ENCODE results near the gene SUPT20HL2. TPM values are rescaled to one million over a fixed set of nuclear protein-coding genes. Genes with fewer than 3 reads are reported as not detected.
"Not testable (repeated sequence)": the region's sequence is repeated elsewhere in the genome, so short reads cannot be mapped to it uniquely, and the experiment has no call there.

Gene SUPT20HL2
- total RNA-seq, 4 donors from 2014 or later, result not detected

DNA sequence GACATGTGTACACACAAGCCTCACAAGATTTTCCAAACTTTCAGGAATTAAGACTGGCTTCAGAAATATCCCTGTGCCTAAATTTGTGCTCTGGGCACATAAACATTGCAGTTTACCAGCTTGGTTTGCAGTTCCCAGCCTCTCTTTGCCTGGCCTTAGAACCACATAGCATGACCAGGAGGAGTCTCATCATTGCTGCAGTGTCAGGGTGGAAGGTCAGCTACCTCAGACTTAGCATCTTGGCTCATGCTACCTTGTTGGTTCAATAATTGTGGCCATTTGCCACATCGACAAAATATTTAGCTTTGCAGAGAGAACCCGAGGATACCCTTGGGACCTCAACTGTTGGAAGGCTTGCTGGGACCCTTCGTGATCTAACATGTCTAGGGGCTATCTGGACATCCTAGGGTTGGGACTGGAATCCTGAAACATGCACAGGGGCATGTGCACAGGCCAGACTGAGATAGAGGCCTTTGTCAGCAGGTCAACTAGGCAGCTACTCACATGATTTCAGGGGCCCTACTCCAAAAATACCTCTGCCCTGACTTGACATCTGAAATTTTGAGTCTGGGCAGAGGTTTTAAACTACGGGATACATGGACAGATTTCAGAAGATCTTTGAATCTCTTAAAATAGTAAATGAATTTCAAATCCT, 8.0 kb upstream of the SUPT20HL2 start:
- Histone ChIP-seq H3K27me3 (peaks cover 0 to 5% of the 10 kb centered on the region in 2 donors), H3K9me3 (no peaks in the 10 kb centered on the region), H3K36me3 (no peaks in the 10 kb centered on the region), H3K4me3 (no peak overlapping the region), H3K4me1 (no peaks in the 10 kb centered on the region), H3K27ac (no peak overlapping the region)
- WGBS, 2 donors, result 68 to 86% methylated on average over 2 to 4 of the region's 4 CpGs
- TF ChIP-seq EP300 (IDR thresholded peaks at IDR 0.05) (no peak), POLR2A (IDR thresholded peaks at IDR 0.05) (no peak)
- TF ChIP-seq, protein P1, sequence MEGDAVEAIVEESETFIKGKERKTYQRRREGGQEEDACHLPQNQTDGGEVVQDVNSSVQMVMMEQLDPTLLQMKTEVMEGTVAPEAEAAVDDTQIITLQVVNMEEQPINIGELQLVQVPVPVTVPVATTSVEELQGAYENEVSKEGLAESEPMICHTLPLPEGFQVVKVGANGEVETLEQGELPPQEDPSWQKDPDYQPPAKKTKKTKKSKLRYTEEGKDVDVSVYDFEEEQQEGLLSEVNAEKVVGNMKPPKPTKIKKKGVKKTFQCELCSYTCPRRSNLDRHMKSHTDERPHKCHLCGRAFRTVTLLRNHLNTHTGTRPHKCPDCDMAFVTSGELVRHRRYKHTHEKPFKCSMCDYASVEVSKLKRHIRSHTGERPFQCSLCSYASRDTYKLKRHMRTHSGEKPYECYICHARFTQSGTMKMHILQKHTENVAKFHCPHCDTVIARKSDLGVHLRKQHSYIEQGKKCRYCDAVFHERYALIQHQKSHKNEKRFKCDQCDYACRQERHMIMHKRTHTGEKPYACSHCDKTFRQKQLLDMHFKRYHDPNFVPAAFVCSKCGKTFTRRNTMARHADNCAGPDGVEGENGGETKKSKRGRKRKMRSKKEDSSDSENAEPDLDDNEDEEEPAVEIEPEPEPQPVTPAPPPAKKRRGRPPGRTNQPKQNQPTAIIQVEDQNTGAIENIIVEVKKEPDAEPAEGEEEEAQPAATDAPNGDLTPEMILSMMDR (IDR thresholded peaks at IDR 0.05), result no peak
- DNase-seq (ENCODE audit: low spot score in 2 of 2), result no peak

DNA sequence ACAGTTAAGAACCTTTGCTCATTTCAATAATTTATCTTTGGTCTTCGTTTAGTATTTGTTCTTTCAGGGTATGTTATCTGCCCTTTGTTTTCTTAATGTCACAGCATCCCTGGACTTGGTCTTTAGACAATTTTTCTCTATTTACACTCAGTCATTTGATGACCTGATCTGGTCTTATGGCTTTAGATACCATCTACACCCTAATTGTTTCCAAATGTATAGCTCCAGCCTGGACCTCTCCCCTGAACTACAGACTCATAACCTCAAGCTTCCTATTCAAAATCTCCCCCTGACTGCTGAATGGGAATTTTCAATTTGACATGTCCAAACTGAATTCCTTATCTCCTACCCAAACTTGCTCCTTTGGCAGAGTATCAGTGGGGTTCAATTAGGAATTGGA, 3.7 kb upstream of the SUPT20HL2 start:
- H3K27me3 ChIP-seq, result peaks cover 0 to 5% of the 10 kb centered on the region in 2 donors
- H3K27ac ChIP-seq, result no peak overlapping the region
- no peaks in the 10 kb centered on the region for H3K36me3 ChIP-seq
- H3K4me3 ChIP-seq, result no peak overlapping the region
- TF ChIP-seq, protein P1 (IDR thresholded peaks at IDR 0.05), result no peak
- no peak for TF ChIP-seq EP300 (IDR thresholded peaks at IDR 0.05)
- no peak for TF ChIP-seq POLR2A (IDR thresholded peaks at IDR 0.05)
- H3K9me3 ChIP-seq, result no peaks in the 10 kb centered on the region
- H3K4me1 ChIP-seq, result no peaks in the 10 kb centered on the region
- no peak for DNase-seq (ENCODE audit: low spot score in 2 of 2)
- WGBS, 2 donors, result 42 to 44% methylated on average over 1 of the region's 1 CpG

DNA sequence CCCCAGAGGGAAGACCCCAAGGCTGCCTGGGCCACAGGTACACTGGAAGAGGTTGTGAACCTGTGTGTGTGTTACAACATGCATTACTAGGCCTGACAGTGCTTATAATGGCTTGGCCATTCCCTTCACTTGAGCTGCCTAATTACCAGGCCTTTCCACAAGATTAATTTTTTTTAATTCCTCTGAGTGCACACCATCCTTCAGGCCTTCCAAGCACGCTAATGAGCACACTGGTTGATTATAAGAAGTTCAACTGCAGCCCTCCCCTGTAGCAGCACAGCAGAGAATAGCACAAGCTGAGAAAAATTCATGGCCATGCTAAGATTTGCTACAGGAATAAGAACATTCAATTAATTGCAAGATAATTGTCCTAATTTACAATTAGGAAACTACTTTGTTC, 2.2 kb upstream of the SUPT20HL2 start:
- no peak overlapping the region for H3K4me3 ChIP-seq
- 67 to 86% methylated on average over 1 of the region's 1 CpG for WGBS, 2 donors
- no peaks in the 10 kb centered on the region for H3K4me1 ChIP-seq
- no peaks in the 10 kb centered on the region for H3K9me3 ChIP-seq
- peaks cover 0 to 5% of the 10 kb centered on the region in 2 donors for H3K27me3 ChIP-seq
- no peaks in the 10 kb centered on the region for H3K36me3 ChIP-seq
- no peak overlapping the region for H3K27ac ChIP-seq
- TF ChIP-seq, protein P1 (IDR thresholded peaks at IDR 0.05), result no peak
- TF ChIP-seq POLR2A (IDR thresholded peaks at IDR 0.05), result no peak
- TF ChIP-seq EP300 (IDR thresholded peaks at IDR 0.05), result no peak
- no peak for DNase-seq (ENCODE audit: low spot score in 2 of 2)

DNA sequence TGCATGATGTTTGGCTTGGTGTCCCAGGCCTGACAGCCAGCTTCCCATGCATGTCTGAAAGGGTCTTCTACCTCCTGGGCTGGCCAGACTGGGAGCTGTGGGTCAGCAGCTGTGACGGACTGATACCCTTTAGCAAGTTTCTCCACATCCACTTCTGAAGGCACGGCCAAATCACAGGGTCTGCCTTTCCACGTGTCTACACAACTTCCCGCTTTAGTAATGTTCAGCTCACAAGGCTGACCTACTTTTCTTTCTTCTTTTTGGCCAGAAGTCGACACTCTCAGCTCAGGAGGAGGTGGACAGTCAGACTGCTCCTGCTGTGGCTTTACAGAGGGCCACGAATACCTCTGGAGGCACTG, 1.6 kb downstream of the SUPT20HL2 start:
- 76% methylated on average over 6 of the region's 6 CpGs; no CpG with 5 or more reads in 1 of the 2 donors for WGBS, 2 donors
- not testable (repeated sequence) for H3K27me3 ChIP-seq; H3K27ac ChIP-seq; H3K9me3 ChIP-seq; H3K4me3 ChIP-seq; DNase-seq (ENCODE audit: low spot score in 2 of 2); H3K4me1 ChIP-seq; H3K36me3 ChIP-seq

DNA sequence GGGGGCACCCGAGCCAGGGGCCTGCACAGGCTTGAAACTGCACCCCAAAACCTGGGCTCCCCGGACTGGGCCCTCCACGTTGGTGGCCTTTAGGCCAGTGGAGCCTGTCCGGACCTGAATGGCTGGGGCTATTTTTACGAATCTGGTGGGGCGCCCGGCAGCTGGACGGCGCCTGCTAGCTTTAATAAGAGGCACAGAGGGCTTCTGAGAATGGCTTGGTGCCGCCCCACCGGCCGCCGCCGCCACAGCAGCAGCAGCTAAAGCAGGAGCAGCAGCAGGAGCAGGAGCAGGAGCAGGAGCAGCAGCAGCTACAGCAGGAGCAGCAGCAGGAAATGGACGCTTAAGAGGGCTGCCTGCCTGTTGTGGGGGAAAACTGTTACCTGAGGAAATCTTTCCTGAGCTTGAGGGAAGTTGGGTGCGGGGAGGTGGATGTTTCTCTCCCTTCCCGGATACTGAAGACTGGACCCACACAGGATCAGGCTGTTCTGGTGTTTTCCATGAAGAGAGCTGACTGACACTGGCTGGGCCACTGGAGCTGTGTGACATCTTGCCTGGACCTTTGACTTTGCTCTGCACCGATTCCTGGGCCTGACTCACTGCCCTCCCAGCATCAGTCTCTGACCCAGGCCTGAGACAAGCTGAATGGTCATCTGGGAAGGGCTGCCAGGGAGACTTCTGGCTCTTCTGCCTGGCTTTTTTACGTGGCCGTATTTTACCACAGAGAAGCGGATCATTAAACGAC, 2.2 kb downstream of the SUPT20HL2 start:
- WGBS, 2 donors, result 67% methylated on average over 13 of the region's 22 CpGs; no CpG with 5 or more reads in 1 of the 2 donors
- H3K36me3 ChIP-seq; H3K27me3 ChIP-seq; DNase-seq (ENCODE audit: low spot score in 2 of 2); H3K9me3 ChIP-seq; H3K27ac ChIP-seq; H3K4me1 ChIP-seq; H3K4me3 ChIP-seq: not testable (repeated sequence)

DNA sequence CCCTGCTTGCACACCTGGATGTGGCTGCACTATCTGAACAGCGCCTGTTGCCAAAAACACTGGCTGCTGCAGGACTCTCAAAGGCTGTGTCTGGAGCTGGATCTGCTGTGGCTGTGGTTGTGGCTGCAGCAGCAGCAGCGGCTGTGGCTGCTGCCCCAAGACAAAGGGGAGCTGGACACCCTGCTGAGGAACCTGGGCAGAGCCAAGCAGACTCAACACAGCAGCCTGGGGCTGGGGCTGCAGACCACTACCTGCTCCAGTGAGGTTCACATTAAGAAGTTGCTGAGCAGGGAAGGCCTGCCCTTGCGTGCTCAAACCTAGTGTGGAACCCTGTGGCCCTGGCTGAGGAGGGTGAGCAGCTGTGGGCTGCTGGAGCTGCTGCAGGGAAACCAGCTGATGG, 3.0 kb downstream of the SUPT20HL2 start:
- not testable (repeated sequence) for H3K27ac ChIP-seq; H3K4me3 ChIP-seq; DNase-seq (ENCODE audit: low spot score in 2 of 2); H3K27me3 ChIP-seq; H3K9me3 ChIP-seq; H3K36me3 ChIP-seq; H3K4me1 ChIP-seq
- 75 to 100% methylated on average over 1 to 3 of the region's 3 CpGs for WGBS, 2 donors

DNA sequence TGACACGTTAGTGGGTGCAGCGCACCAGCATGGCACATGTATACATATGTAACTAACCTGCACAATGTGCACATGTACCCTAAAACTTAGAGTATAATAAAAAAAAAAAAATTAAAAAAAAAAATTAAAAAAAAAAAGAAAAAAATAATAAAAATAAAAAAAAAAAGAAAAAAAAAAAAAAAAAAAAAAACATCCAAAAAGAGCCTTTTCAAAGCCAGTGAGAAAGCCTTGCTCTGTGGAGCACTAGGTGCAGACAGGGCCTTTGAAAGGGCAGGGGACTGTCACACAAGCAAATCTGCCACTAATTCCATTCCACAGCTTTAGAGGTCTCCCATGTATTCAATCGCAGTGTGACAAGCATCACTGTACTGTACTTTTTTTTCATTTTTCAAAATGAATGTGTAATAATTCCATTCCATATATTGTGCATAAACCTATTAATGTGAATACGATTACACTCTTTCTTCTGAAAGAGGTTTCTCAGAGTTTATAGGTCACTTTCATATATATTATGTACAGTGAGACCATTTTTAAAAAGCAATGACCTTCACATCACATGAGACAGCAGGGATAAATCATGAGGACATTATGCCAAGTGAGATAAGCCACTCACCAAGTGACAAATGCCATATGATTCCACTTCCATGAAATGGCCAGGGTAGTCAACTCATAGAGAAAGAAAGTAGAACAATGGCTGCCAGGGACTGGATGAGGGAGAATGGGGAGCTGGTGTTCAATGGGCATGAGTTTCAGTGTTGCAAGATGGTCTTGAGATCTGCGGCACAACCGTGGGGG, 4.1 kb downstream of the SUPT20HL2 start:
- H3K9me3 ChIP-seq; H3K4me3 ChIP-seq; H3K27me3 ChIP-seq; H3K36me3 ChIP-seq; DNase-seq (ENCODE audit: low spot score in 2 of 2); H3K27ac ChIP-seq; H3K4me1 ChIP-seq: not testable (repeated sequence)
- 88 to 91% methylated on average over 6 of the region's 6 CpGs for WGBS, 2 donors

DNA sequence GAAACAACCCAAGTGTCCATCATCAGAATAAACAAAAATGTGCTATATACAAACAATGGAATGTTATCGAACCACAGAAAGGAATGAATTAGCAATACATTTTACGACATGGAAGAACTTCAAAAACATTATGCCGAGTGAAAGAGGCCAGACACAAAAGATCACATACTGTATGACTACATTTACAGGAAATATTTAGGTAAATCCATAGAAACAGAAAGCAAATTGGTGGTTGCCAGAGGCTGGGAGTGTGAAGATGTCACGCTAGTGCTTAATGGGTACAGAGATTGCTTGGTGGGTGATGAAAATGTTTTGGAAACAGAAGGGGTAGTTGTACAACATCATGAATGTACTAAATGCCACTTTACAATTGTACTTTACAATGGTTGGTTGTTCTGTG, 5.1 kb downstream of the SUPT20HL2 start:
- not testable (repeated sequence) for H3K36me3 ChIP-seq; H3K4me3 ChIP-seq; H3K4me1 ChIP-seq; H3K27ac ChIP-seq; H3K9me3 ChIP-seq; H3K27me3 ChIP-seq; DNase-seq (ENCODE audit: low spot score in 2 of 2)
- WGBS, 2 donors, result 48 to 63% methylated on average over 3 to 4 of the region's 4 CpGs
